Measurements from ENCODE around the gene CCDC149. TPM values are rescaled to one million over a fixed set of nuclear protein-coding genes. Genes with fewer than 3 reads are reported as not detected.

The CCDC149 gene
- total and polyA plus RNA-seq, 7 donors = 2.1 to 10.8 (median 7.8) TPM

DNA sequence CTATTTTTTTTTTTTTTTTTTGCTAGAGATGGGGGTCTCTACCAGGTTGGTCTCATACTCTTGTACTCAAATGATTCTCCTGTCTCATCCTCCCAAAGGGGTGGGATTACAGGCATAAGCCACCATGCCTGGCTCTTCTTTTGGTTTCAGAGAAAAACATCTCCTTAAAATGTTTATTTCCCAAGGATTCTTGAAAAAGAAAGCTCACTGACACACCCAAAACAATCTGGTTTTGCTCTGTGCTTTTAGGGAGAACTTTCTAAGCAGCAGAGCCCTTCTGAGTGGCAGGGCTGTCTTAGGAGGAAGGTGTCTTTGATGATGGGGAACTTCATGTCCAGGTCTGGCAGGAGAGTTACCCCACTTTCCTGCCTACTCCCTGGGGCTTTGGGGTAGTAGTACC is 116.2 kb downstream of the CCDC149 start:
- Histone ChIP-seq H3K9me3 (no peaks in the 10 kb centered on the region), H3K36me3 (ENCODE audit: insufficient read depth in 1 of 2, low read depth in 1 of 2) (no peaks in the 10 kb centered on the region), H3K4me1 (peaks cover 23% of the 10 kb centered on the region), H3K27me3 (ENCODE audit: insufficient read depth in 3 of 3, low read length in 2 of 3) (peaks cover 0 to 5% (median 3%) of the 10 kb centered on the region in 3 donors), H3K27ac (no peak overlapping the region), H3K4me3 (no peak overlapping the region)
- DNase-seq (no peak), ATAC-seq (no peak)
- intact Hi-C loops (cut with DNase I) = loop anchor here in 1 of 2 donors (10.0 kb wide), 1 partner anchor 212 kb away; the partner anchor contains the start of gene DHX15
- TF ChIP-seq, protein P1, sequence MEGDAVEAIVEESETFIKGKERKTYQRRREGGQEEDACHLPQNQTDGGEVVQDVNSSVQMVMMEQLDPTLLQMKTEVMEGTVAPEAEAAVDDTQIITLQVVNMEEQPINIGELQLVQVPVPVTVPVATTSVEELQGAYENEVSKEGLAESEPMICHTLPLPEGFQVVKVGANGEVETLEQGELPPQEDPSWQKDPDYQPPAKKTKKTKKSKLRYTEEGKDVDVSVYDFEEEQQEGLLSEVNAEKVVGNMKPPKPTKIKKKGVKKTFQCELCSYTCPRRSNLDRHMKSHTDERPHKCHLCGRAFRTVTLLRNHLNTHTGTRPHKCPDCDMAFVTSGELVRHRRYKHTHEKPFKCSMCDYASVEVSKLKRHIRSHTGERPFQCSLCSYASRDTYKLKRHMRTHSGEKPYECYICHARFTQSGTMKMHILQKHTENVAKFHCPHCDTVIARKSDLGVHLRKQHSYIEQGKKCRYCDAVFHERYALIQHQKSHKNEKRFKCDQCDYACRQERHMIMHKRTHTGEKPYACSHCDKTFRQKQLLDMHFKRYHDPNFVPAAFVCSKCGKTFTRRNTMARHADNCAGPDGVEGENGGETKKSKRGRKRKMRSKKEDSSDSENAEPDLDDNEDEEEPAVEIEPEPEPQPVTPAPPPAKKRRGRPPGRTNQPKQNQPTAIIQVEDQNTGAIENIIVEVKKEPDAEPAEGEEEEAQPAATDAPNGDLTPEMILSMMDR (IDR thresholded peaks at IDR 0.05) = no peak

DNA sequence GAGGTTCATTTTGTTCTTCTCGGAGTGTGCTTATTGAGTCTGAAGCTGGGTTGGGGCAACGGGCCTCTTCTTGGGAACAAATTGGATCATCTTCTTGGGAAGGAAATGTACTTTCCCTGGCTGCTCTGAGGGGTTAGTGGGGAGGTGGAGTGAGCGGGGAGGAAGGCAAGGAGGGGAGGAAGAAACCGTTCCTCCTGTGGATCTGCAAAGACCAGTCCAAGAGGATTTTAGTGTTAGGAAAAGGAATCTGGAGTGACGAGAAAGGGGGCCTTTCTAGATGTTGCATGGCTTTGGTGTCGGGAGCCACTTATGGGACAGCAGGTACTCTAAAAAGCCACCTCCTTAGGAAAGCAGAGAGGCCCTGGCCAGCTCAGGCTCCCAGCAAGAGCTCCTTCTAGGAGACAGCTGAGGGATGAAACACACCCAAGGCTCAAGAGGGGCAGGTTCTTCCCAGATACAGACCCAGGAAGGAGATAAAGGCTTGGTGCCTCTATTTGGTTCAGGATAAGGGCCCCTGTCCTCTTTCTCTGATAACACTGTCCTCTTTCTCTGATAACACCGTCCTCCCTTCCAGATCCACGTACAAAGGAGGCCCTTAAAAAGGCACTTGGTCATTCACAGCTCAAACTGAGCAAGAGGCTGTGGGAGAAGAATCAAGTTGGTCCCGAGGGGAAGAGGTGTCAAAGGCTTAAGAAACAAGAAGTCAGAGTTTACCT is 117.0 kb downstream of the CCDC149 start:
- ATAC-seq (peak in 2 of 4 donors; percentile 1 to 34), DNase-seq (no peak)
- peaks cover 0 to 5% (median 3%) of the 10 kb centered on the region in 3 donors for H3K27me3 ChIP-seq (ENCODE audit: insufficient read depth in 3 of 3, low read length in 2 of 3)
- H3K36me3 ChIP-seq (ENCODE audit: insufficient read depth in 1 of 2, low read depth in 1 of 2) = no peaks in the 10 kb centered on the region
- no peaks in the 10 kb centered on the region for H3K9me3 ChIP-seq
- peak overlapping the region; percentile 74 for H3K27ac ChIP-seq
- TF ChIP-seq, protein P1 (IDR thresholded peaks at IDR 0.05) = no peak
- H3K4me3 ChIP-seq = peak overlapping the region; percentile 55
- 52 to 61% (median 56%) methylated on average over 9 of the region's 9 CpGs for WGBS, 3 donors
- peaks cover 20% of the 10 kb centered on the region for H3K4me1 ChIP-seq
- intact Hi-C loops (cut with DNase I) = loop anchor here in 1 of 2 donors (10.0 kb wide), 1 partner anchor 211 kb away; the partner anchor contains the start of gene DHX15

DNA sequence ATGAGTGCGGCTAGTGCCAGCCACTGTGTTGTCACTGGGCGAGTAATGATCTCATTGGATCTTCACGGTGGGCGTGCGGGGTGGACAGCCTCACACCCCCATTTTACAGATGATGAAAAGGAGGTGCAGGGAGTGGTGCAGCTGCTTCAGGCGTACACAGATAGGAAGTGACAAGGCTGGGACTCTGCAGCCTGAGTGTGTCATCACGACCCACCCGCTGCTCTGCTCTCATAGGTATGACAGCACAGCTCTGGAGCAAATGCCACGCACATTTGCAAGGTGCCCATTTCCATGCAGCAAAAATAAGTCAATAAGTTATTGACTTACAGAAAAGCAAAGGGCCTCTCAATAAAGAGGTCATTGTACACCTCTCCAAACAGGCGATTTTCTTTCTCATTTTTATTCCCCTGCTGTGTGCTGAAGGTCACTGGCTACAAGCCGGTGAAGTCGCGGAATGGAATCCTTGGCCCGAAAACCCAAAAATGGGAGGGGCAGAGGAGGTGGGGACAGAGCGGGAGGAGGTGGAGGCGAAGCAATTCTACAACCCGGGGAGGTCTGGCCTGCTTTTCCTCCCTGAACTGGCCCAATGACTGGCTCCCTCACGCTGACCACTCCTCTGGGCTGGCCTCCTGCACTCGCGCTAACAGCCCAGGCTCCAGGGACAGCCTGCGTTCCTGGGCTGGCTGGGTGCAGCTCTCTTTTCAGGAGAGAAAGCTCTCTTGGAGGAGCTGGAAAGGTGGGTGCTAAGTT is 117.8 kb downstream of the CCDC149 start, which contains the start of gene SOD3:
TSS of gene SOD3 (plus strand) at position 658 of the 750 bp plus-strand sequence. CDS start 3,949 bp downstream, outside the sequence.
- no peaks in the 10 kb centered on the region for H3K9me3 ChIP-seq
- intact Hi-C loops (cut with DNase I) = loop anchor here in 1 of 2 donors (5.0 to 10.0 kb wide), 2 partner anchors 43 to 210 kb away; partner anchors contain the start of gene DHX15
- TF ChIP-seq, protein P1 (IDR thresholded peaks at IDR 0.05) = no peak

DNA sequence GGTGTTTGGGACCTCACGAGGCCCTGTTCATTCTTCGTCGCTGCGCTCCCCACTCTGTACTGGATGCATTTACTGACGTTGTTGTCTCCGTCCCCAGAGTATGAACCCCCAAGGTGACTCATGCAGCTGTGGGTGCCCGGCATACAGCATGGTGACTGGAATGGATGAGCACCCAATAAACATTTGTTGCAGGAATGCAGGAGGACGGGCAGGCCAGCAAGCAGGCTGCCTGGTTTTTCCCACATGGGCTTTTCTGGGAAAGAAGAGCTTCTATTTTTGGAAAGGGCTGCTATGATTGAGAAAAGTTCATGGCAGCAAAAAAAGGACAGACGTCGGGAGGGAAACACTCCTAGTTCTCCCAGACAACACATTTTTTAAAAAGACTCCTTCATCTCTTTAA is 118.4 kb downstream of the CCDC149 start:
- Histone ChIP-seq H3K27me3 (ENCODE audit: insufficient read depth in 3 of 3, low read length in 2 of 3) (no peaks in the 10 kb centered on the region), H3K27ac (peak overlapping the region; percentile 74), H3K36me3 (ENCODE audit: insufficient read depth in 1 of 2, low read depth in 1 of 2) (no peaks in the 10 kb centered on the region), H3K4me3 (peak overlapping the region; percentile 55), H3K4me1 (peaks cover 18% of the 10 kb centered on the region), H3K9me3 (no peaks in the 10 kb centered on the region)
- DNase-seq (peak; percentile 41 to 60), ATAC-seq (peak in 3 of 4 donors; percentile 41 to 65 (median 54))
- 40 to 42% (median 41%) methylated on average over 10 of the region's 10 CpGs for WGBS, 3 donors
- TF ChIP-seq, protein P1 (IDR thresholded peaks at IDR 0.05) = no peak
- intact Hi-C loops (cut with DNase I) = loop anchor here in 1 of 2 donors (5.0 to 10.0 kb wide), 2 partner anchors 42 to 210 kb away; partner anchors contain the start of gene DHX15

More for the DNA sequence above, 117.8 kb downstream of the CCDC149 start, which contains the start of gene SOD3:
- ATAC-seq (peak; percentile 82 to 89 (median 86)), DNase-seq (peak; percentile 80 to 81)
- WGBS, 3 donors = 15 to 26% (median 18%) methylated on average over 21 of the region's 21 CpGs
- H3K4me3 ChIP-seq = peak within 1 kb of the TSS; percentile 55
- H3K36me3 ChIP-seq (ENCODE audit: insufficient read depth in 1 of 2, low read depth in 1 of 2) = no peaks in the 10 kb centered on the region
- peaks cover 0 to 2% (median 0%) of the 10 kb centered on the region in 3 donors for H3K27me3 ChIP-seq (ENCODE audit: insufficient read depth in 3 of 3, low read length in 2 of 3)
- peak within 1 kb of the TSS; percentile 74 for H3K27ac ChIP-seq
- H3K4me1 ChIP-seq = peaks cover 18% of the 10 kb centered on the region

All from psoas muscle (tissue), 8 donors.